Natural killer cell (primary cell): ENCODE measurements around the gene CIP2A. TPM values are rescaled to one million over a fixed set of nuclear protein-coding genes. Genes with fewer than 3 reads are reported as not detected.
A peak's percentile ranks its signal among the peaks of the same experiment; 100 is the strongest.

Source experiments
- ATAC-seq, 3 donors: fragments of 150-1000 bp in 2 of 3; fragments of 200-7000 bp in 1 of 3; cut with Tn5 transposase; 1 replicate in 1 of 3; 2 replicates in 2 of 3; pipeline ENCODE4 v1.10.0; 2021; ENCODE audit warnings: mild to moderate bottlenecking in 2 of 3, moderate library complexity in 2 of 3
- DNase-seq, 2 donors: peaks; one replicate each; pipeline versions ENCODE4 v3.0.0 to v3.0.0-alpha.2; 2013 to 2021; ENCODE audit warnings: mixed read lengths in 1 of 2
- H3K27ac ChIP-seq: one replicate; pipeline ENCODE4 v1.5.1; 2013; ENCODE audit warnings: mild to moderate bottlenecking, low read length
- H3K27me3 ChIP-seq: one replicate; pipeline ENCODE4 v1.6.1; 2013; ENCODE audit warnings: low read length; ENCODE audit not compliant: control insufficient read depth, insufficient read depth
- H3K36me3 ChIP-seq: one replicate; pipeline ENCODE4 v1.6.1; 2013; ENCODE audit warnings: low read length; ENCODE audit not compliant: control insufficient read depth, insufficient read depth
- H3K4me1 ChIP-seq: one replicate; pipeline ENCODE4 v1.6.1; 2013; ENCODE audit warnings: low read length; ENCODE audit not compliant: control insufficient read depth, insufficient read depth
- H3K4me3 ChIP-seq: one replicate; pipeline ENCODE4 v1.5.1; 2013; ENCODE audit warnings: low read length
- H3K9me3 ChIP-seq: one replicate; pipeline ENCODE4 v1.6.1; 2013; ENCODE audit warnings: low read length; ENCODE audit not compliant: control insufficient read depth, insufficient read depth
- H3K27ac Mint-ChIP-seq, 2 donors: one replicate each; pipeline ENCODE4 v1.8.0; 2022; ENCODE audit warnings: mild to moderate bottlenecking in 2 of 2, mixed read lengths in 2 of 2, moderate library complexity in 1 of 2
- H3K27me3 Mint-ChIP-seq, 2 donors: one replicate each; pipeline ENCODE4 v1.8.0; 2022; ENCODE audit warnings: low read depth in 2 of 2, mixed read lengths in 2 of 2
- H3K36me3 Mint-ChIP-seq: one replicate; pipeline ENCODE4 v1.8.0; 2022; ENCODE audit warnings: mixed read lengths
- H3K4me1 Mint-ChIP-seq, 2 donors: one replicate each; pipeline ENCODE4 v1.8.0; 2022; ENCODE audit warnings: mixed read lengths in 2 of 2
- H3K4me3 Mint-ChIP-seq: one replicate; pipeline ENCODE4 v1.8.0; 2022; ENCODE audit warnings: mild to moderate bottlenecking, moderate library complexity, mixed read lengths
- H3K9me3 Mint-ChIP-seq, 2 donors: one replicate each; pipeline ENCODE4 v1.8.0; 2022; ENCODE audit warnings: mixed read lengths in 2 of 2
- whole genome bisulfite sequencing: methylation state at CpG from one replicate; pipeline ENCODE4 v1.1.7; 2013; ENCODE audit warnings: missing lambda C conversion rate; ENCODE audit not compliant: insufficient coverage; 5-methylcytosine and 5-hydroxymethylcytosine counted together
- intact Hi-C: fragments of 100-400 bp; cut with micrococcal nuclease; formaldehyde crosslinking; loops from one replicate; pipeline ENCODE4 v1.14.2; 2022
- total RNA-seq, 4 donors: library from RNA; stranded (reverse); fragments of 120-200 nt in 1 of 4; gene quantifications; one replicate each; pipeline versions ENCODE4 v1.2.3 to v1.2.4, GENCODE V29; 2013 to 2022
- TF ChIP-seq, protein P1 (sequence below): fragments of 200-600 bp; IDR thresholded peaks from one replicate; pipeline ENCODE4 v1.8.0; 2022; ENCODE audit warnings: antibody characterized with exemption

Gene CIP2A
- total RNA-seq, 3 donors from 2014 or later (not counting 1 experiment from before 2014, with no cell fraction given) = 3.6 to 8.5 (median 3.6) TPM

DNA sequence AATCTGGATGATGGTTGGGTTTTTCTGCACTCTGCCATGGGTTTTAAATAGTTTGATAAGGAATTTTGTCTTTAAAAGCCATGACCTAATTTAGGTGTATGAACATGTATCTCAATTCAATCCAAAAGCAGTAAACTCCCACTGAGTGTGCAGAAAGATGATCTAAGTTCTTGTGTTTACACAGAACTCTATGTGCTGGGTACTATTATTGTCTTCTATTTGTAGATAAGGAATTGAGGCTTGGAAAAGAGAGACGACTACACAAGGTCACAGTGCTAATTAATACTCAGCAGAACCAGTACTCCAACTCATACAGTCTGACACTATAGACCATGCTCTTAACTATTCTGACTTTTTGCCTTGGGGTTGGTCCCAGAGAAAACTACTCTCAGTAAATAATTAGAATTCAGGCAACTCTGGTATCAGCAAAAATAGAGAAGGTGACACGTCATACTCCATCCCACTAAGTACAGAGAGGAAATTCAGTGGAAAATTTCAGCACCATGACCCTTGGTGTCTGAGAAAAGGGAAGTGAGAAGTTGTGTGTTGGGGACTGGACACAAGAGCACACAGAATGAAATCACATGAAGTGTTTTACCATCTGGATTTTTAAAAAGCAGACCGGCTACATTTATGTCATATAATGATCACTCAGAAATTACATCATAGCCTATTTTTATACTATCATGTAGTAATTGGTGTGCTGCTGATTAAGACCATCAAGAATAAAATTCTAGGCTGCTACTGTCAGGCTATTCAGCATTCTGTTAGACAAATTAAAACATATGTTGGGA lies 60.6 kb downstream of the CIP2A start:
- H3K36me3 Mint-ChIP-seq = no peaks in the 10 kb centered on the region
- TF ChIP-seq, protein P1, sequence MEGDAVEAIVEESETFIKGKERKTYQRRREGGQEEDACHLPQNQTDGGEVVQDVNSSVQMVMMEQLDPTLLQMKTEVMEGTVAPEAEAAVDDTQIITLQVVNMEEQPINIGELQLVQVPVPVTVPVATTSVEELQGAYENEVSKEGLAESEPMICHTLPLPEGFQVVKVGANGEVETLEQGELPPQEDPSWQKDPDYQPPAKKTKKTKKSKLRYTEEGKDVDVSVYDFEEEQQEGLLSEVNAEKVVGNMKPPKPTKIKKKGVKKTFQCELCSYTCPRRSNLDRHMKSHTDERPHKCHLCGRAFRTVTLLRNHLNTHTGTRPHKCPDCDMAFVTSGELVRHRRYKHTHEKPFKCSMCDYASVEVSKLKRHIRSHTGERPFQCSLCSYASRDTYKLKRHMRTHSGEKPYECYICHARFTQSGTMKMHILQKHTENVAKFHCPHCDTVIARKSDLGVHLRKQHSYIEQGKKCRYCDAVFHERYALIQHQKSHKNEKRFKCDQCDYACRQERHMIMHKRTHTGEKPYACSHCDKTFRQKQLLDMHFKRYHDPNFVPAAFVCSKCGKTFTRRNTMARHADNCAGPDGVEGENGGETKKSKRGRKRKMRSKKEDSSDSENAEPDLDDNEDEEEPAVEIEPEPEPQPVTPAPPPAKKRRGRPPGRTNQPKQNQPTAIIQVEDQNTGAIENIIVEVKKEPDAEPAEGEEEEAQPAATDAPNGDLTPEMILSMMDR = no peak
- no peak overlapping the region for H3K4me3 Mint-ChIP-seq
- H3K27me3 Mint-ChIP-seq = peaks cover 34 to 41% of the 10 kb centered on the region in 2 donors
- H3K27ac Mint-ChIP-seq = no peak overlapping the region
- no peaks in the 10 kb centered on the region for H3K4me1 ChIP-seq
- no peak overlapping the region for H3K27ac ChIP-seq
- WGBS = no CpG with 5 or more reads among the region's 3 CpGs
- no peaks in the 10 kb centered on the region for H3K36me3 ChIP-seq
- no peaks in the 10 kb centered on the region for H3K4me1 Mint-ChIP-seq
- intact Hi-C loops = no loop called here
- DNase-seq (no peak), ATAC-seq (peak in 1 of 3 donors; percentile 21)
- no peaks in the 10 kb centered on the region for H3K9me3 Mint-ChIP-seq
- no peak overlapping the region for H3K4me3 ChIP-seq
- no peaks in the 10 kb centered on the region for H3K9me3 ChIP-seq
- H3K27me3 ChIP-seq = peaks cover 3% of the 10 kb centered on the region

DNA sequence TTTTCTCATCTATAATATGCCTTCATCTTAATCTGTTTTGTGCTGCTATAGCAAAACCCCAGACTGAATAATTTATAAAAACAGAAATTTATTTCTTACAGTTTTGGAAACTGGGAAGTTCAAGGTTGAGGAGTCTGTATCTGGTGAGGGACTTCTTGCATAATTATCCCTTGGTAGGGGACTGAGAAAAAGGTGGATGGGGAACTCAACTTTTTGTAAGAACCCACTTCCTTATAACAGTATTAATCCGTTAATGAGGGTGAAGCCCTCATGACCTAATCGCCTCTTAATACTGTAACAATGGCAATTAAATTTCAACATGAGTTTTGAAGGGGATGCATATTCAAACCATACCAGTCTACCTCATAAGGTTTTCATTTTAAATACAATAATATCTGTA lies 61.4 kb downstream of the CIP2A start:
- DNase-seq (no peak), ATAC-seq (no peak)
- no peaks in the 10 kb centered on the region for H3K9me3 Mint-ChIP-seq
- Histone ChIP-seq H3K27me3 (peaks cover 3% of the 10 kb centered on the region), H3K4me1 (no peaks in the 10 kb centered on the region), H3K36me3 (no peaks in the 10 kb centered on the region), H3K4me3 (no peak overlapping the region), H3K9me3 (no peaks in the 10 kb centered on the region), H3K27ac (no peak overlapping the region)
- H3K27me3 Mint-ChIP-seq = peaks cover 30 to 38% of the 10 kb centered on the region in 2 donors
- WGBS = no CpG with 5 or more reads among the region's 2 CpGs
- intact Hi-C loops = no loop called here
- no peaks in the 10 kb centered on the region for H3K4me1 Mint-ChIP-seq
- H3K36me3 Mint-ChIP-seq = no peaks in the 10 kb centered on the region
- TF ChIP-seq, protein P1 = no peak
- H3K4me3 Mint-ChIP-seq = no peak overlapping the region
- H3K27ac Mint-ChIP-seq = no peak overlapping the region

DNA sequence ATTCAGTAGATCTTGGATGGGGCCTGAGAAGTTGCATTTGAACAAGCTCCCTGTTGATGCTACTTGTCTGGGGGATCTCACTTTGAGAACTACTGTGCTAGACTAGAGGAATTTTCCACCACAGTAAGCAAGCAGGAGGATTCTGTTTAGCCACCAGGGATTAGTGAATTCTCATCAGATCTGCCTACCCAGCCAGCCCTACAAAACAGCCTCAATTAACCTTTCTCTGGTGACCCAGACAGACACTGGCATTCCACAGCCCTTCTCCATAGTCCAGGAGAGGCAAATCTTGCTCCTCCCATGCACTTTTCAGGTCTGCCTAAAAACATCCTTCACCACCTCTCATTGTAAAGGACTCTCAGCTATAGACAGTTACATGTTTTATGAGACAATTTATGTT lies 62.1 kb downstream of the CIP2A start:
- Mint-ChIP-seq H3K4me1 (no peaks in the 10 kb centered on the region), H3K36me3 (no peaks in the 10 kb centered on the region), H3K27me3 (peaks cover 23 to 32% of the 10 kb centered on the region in 2 donors), H3K27ac (no peak overlapping the region), H3K9me3 (no peaks in the 10 kb centered on the region), H3K4me3 (no peak overlapping the region)
- TF ChIP-seq, protein P1 = no peak
- H3K27ac ChIP-seq = no peak overlapping the region
- H3K36me3 ChIP-seq = no peaks in the 10 kb centered on the region
- intact Hi-C loops = no loop called here
- peaks cover 3% of the 10 kb centered on the region for H3K27me3 ChIP-seq
- no peaks in the 10 kb centered on the region for H3K9me3 ChIP-seq
- no peak for DNase-seq
- no peak for ATAC-seq
- no peak overlapping the region for H3K4me3 ChIP-seq
- H3K4me1 ChIP-seq = no peaks in the 10 kb centered on the region

DNA sequence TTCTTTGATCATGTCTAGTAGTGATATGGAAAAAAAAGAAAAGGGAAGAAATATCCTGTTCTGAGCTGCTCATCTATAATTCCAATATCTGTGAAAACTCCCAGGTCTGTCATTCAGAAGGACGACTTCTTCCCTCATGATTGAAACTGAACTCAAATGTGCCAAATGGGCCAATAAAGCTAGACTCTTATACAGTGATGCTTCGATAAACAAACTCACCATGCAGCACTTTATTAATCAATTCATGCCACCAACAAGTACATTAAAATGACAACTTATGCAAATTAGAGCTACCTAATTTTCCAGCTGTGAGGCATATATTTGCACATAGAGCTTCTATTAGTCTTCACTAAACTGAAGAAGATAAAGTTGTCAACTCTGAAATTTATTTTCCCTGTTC lies 63.3 kb downstream of the CIP2A start:
- no peak overlapping the region for H3K27ac Mint-ChIP-seq
- 93% methylated on average over 2 of the region's 2 CpGs for WGBS
- TF ChIP-seq, protein P1 = no peak

More for the DNA sequence above, 63.3 kb downstream of the CIP2A start:
- H3K4me1 Mint-ChIP-seq = no peaks in the 10 kb centered on the region
- H3K27me3 Mint-ChIP-seq = peaks cover 21 to 33% of the 10 kb centered on the region in 2 donors
- ATAC-seq = no peak
- no peak overlapping the region for H3K4me3 Mint-ChIP-seq
- no peak for DNase-seq
- Histone ChIP-seq H3K36me3 (no peaks in the 10 kb centered on the region), H3K4me1 (no peaks in the 10 kb centered on the region), H3K9me3 (no peaks in the 10 kb centered on the region), H3K27ac (no peak overlapping the region), H3K4me3 (no peak overlapping the region), H3K27me3 (peaks cover 3% of the 10 kb centered on the region)
- intact Hi-C loops = no loop called here
- no peaks in the 10 kb centered on the region for H3K36me3 Mint-ChIP-seq
- H3K9me3 Mint-ChIP-seq = no peaks in the 10 kb centered on the region
